T-helper 1 cell treated with Interleukin-12 subunit alpha and Interleukin-12 subunit beta and Interleukin-4 antibody, amounts not matched to agents 30 μg/mL and 1 μg/mL, for 36 hours (primary cell): ENCODE data around the gene NRGN.
A peak's percentile ranks its signal among the peaks of the same experiment; 100 is the strongest.

Source experiments
- H3K27ac Mint-ChIP-seq: one replicate; pipeline ENCODE4 v1.8.0; 2021; ENCODE audit warnings: mild to moderate bottlenecking, mixed read lengths
- H3K27me3 Mint-ChIP-seq: one replicate; pipeline ENCODE4 v1.8.0; 2021; ENCODE audit warnings: low read depth, mixed read lengths
- H3K36me3 Mint-ChIP-seq: one replicate; pipeline ENCODE4 v1.8.0; 2021; ENCODE audit warnings: low read depth, mixed read lengths
- H3K4me1 Mint-ChIP-seq: one replicate; pipeline ENCODE4 v1.8.0; 2021; ENCODE audit warnings: low read depth, mixed read lengths
- H3K4me3 Mint-ChIP-seq: one replicate; pipeline ENCODE4 v1.8.0; 2021; ENCODE audit warnings: mild to moderate bottlenecking, moderate library complexity, mixed read lengths
- H3K9me3 Mint-ChIP-seq: one replicate; pipeline ENCODE4 v1.8.0; 2021; ENCODE audit warnings: mixed read lengths

NRGN gene

GRCh38 chr11:124776865-124777645 lies 37.3 kb downstream of the NRGN start:
- H3K27me3 Mint-ChIP-seq = no peaks in the 10 kb centered on the region
- H3K9me3 Mint-ChIP-seq = no peaks in the 10 kb centered on the region
- H3K36me3 Mint-ChIP-seq = peaks cover 14% of the 10 kb centered on the region
- peaks cover 11% of the 10 kb centered on the region for H3K4me1 Mint-ChIP-seq
- H3K4me3 Mint-ChIP-seq = no peak overlapping the region
- H3K27ac Mint-ChIP-seq = no peak overlapping the region

GRCh38 chr11:124778281-124778680 lies 38.5 kb downstream of the NRGN start:
- Mint-ChIP-seq H3K9me3 (no peaks in the 10 kb centered on the region), H3K36me3 (peaks cover 12% of the 10 kb centered on the region), H3K4me1 (peaks cover 11% of the 10 kb centered on the region), H3K27me3 (no peaks in the 10 kb centered on the region), H3K27ac (no peak overlapping the region), H3K4me3 (no peak overlapping the region)

GRCh38 chr11:124779568-124779967 lies 39.8 kb downstream of the NRGN start:
- H3K36me3 Mint-ChIP-seq = peaks cover 12% of the 10 kb centered on the region
- H3K4me1 Mint-ChIP-seq = peaks cover 11% of the 10 kb centered on the region
- no peaks in the 10 kb centered on the region for H3K27me3 Mint-ChIP-seq
- no peak overlapping the region for H3K4me3 Mint-ChIP-seq
- no peak overlapping the region for H3K27ac Mint-ChIP-seq
- H3K9me3 Mint-ChIP-seq = no peaks in the 10 kb centered on the region

- Mint-ChIP-seq H3K9me3 (no peaks in the 10 kb centered on the region), H3K27ac (no peak overlapping the region), H3K27me3 (no peaks in the 10 kb centered on the region), H3K36me3 (peaks cover 6% of the 10 kb centered on the region), H3K4me1 (no peaks in the 10 kb centered on the region), H3K4me3 (no peak overlapping the region)
These were observed 43.3 kb downstream of the NRGN start for GRCh38 chr11:124783002-124783401.

DNA sequence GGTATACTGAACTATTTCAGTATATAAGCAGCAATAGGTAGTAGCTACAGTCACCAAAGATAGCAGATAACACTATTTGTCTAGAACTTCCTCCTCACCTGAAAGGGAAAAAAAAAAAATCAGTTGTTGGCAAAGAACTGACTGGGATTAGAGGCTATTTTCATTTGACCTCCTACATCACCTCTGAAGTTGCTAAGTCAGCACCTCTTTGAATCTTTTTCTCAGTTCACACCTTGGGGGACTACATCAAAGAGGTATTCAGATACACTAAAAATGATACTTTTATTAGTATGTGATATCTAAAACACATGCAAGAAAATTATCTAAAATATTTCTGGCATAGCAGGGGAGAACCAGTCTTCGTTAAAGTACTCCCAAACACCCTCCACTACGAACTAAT lies 44.3 kb downstream of the NRGN start:
- no peak overlapping the region for H3K4me3 Mint-ChIP-seq
- H3K9me3 Mint-ChIP-seq = no peaks in the 10 kb centered on the region
- no peak overlapping the region for H3K27ac Mint-ChIP-seq
- no peaks in the 10 kb centered on the region for H3K36me3 Mint-ChIP-seq
- H3K27me3 Mint-ChIP-seq = no peaks in the 10 kb centered on the region
- H3K4me1 Mint-ChIP-seq = no peaks in the 10 kb centered on the region

DNA sequence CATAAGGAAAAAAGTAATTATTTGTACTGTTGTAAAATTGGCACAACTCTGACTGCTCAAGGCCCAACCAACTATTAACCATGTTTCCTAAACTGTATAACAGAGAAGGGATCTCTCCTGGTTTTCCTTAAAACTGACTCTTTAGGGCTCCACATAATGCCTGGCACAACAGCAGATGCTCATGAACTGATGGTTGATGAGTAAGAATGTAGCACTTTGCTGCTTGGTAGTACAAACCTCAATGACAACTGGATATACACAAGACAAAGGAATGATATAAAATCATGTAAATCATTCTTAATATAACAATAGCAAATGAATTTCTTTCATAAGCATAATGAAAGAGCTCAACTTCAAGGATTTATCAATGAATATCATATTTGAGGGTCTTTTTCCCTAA lies 48.8 kb downstream of the NRGN start:
- Mint-ChIP-seq H3K36me3 (no peaks in the 10 kb centered on the region), H3K9me3 (no peaks in the 10 kb centered on the region), H3K4me1 (peaks cover 22% of the 10 kb centered on the region), H3K4me3 (no peak overlapping the region), H3K27ac (no peak overlapping the region), H3K27me3 (no peaks in the 10 kb centered on the region)

DNA sequence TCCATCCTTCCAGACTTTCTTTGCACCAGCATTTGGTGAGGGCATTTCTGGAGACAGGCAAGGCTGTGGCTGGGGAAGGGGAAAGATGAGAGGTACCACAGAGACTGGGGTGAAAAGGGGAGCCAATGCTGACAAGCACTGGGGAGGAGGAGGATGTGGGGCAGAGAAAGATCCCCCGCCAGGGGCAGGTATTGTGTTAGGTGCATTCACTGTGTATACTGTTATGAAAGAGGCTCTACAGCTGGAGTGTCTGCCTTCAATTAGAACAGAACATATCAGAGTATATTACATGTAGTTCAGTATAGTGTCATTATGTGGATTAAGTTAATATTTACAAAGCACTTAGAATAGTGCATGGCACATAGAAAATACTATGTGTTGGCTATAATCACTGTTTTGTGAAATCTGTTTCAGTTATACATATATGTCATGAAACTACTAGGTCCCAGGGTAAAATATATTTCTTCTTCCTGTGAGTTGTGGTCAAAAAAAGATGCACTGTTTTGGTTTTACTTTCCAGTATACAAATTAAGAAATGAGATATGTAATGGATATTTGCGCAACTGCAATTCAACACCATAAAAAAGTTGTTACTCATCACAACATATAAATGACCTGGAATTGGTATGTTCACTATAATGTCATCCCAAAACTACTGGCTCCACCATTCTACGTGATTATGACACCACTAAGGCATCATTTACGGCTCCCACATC lies 52.0 kb downstream of the NRGN start:
- H3K4me1 Mint-ChIP-seq = peaks cover 22% of the 10 kb centered on the region
- no peaks in the 10 kb centered on the region for H3K9me3 Mint-ChIP-seq
- H3K27ac Mint-ChIP-seq = peak overlapping the region; percentile 60
- no peaks in the 10 kb centered on the region for H3K27me3 Mint-ChIP-seq
- no peak overlapping the region for H3K4me3 Mint-ChIP-seq
- H3K36me3 Mint-ChIP-seq = no peaks in the 10 kb centered on the region

DNA sequence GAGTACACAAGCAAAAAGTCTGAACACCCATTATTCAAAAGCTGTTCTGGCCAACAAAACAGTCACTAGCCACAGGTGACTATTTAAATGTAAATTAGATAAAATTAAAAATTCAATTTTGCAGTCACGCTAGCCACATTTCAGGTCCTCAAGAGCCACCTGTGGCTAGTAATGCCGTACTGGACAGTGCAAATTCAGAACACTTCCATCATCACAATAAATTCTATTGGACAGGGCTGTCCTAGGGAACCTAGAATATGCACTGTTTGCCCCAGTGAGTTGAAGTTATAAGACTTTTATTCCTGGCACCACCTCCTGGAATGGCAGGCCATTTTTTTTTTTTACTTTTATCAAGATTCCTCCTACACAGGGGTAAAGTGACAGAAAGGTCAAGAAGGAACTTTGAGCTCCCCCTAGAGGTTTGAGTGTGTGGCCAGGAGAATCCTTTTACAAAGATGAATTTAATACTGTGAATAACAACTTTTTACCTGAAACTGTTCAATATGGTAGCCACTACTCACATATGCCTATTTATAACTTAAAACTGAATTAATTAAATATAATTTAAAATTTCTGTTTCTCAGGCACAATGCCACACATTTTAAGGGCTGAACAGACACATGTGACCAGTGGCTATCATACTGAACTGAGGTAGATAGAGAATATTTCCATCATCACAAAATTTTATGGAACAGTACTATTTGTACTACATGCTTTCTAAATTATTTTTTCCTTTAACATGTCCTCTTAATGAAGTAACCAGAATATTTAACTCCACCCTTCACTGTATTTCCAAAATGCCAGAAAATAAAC lies 53.9 kb downstream of the NRGN start:
- H3K4me3 Mint-ChIP-seq = no peak overlapping the region
- H3K9me3 Mint-ChIP-seq = no peaks in the 10 kb centered on the region
- no peak overlapping the region for H3K27ac Mint-ChIP-seq
- peaks cover 28% of the 10 kb centered on the region for H3K4me1 Mint-ChIP-seq
- no peaks in the 10 kb centered on the region for H3K36me3 Mint-ChIP-seq
- H3K27me3 Mint-ChIP-seq = no peaks in the 10 kb centered on the region

DNA sequence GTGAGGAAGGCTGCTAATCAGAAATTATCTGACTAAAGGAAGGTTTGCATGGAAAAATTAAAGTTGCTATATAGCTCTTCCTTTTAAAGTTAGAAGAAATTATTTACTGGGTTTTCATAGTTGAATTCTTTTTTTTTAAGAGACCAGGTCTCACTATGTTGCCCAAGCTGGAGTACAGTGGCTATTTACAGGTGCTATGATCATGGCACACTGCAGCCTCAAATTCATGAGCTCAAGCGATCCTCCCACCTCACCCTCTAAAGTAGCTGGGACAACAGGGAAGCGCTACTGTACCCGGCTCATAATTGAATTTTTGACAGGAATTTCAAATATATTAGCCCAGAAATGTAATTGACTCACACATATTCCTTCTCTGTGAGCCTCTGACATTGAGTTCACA lies 56.6 kb downstream of the NRGN start:
- Mint-ChIP-seq H3K36me3 (no peaks in the 10 kb centered on the region), H3K9me3 (no peaks in the 10 kb centered on the region), H3K27ac (no peak overlapping the region), H3K27me3 (no peaks in the 10 kb centered on the region), H3K4me3 (no peak overlapping the region), H3K4me1 (peaks cover 34% of the 10 kb centered on the region)
